Measurements from ENCODE around the gene GRID1. TPM values are rescaled to one million over a fixed set of nuclear protein-coding genes. Genes with fewer than 3 reads are reported as not detected.
A peak's percentile ranks its signal among the peaks of the same experiment; 100 is the strongest.

GRID1 gene
- total RNA-seq, 1 donor from 2014 or later: 9.2 TPM

DNA sequence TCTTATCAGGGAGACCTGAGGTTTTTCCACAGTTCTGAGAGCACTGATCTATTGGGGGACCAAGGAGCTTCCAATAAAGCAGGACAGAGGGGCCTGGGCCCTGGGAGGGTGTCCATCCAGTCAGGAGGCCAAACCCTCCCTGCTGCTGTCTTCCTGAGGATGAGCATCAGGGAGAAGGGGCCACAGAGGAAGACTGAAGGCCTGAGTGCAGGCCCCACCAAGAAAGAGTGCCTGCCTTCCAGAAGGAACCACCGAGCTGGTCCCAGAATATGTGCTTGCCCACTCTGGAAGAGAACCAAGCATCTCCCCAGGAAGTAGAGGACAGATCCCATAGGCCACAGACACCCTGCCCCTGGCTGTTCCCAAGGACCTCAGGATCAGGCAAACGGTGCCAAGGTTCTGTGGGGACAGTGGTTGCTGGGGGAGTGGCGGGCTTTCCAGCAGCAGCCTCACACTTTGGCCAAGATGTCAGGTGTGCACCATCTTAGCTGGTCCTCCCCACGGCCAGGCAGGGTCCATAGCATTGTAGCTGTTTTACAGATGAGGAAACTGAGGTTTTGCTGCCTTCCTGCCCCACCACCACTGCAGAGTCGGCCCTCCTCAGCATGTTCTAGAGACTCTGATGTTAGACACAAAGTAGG is 199.4 kb downstream of the GRID1 start:
- no peaks in the 10 kb centered on the region for H3K9me3 Mint-ChIP-seq

DNA sequence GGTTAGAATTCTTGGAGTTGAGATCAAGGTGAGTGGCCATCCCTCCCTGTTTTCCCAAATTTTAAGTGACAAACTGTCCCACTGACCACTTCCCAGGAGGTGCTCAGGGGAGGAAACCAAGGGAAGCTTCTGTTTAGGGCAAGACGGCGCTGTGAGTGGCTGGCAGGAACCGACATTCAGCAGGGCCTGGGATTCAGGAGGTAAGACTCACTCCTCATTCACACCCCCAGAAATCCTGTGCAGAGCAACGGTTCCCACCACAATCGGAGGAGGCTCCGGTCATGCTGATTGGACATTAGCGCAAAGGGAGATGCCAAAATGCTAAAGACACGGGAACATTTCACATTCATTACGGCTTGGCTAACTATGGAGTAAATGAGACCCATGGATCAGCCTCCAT is 200.9 kb downstream of the GRID1 start:
- Mint-ChIP-seq H3K9me3 (no peaks in the 10 kb centered on the region), H3K4me3 (no peak overlapping the region), H3K27ac (no peak overlapping the region), H3K27me3 (no peaks in the 10 kb centered on the region), H3K36me3 (no peaks in the 10 kb centered on the region), H3K4me1 (ENCODE audit: unreplicated experiment) (peaks cover 16% of the 10 kb centered on the region)
- TF ChIP-seq, protein P1, sequence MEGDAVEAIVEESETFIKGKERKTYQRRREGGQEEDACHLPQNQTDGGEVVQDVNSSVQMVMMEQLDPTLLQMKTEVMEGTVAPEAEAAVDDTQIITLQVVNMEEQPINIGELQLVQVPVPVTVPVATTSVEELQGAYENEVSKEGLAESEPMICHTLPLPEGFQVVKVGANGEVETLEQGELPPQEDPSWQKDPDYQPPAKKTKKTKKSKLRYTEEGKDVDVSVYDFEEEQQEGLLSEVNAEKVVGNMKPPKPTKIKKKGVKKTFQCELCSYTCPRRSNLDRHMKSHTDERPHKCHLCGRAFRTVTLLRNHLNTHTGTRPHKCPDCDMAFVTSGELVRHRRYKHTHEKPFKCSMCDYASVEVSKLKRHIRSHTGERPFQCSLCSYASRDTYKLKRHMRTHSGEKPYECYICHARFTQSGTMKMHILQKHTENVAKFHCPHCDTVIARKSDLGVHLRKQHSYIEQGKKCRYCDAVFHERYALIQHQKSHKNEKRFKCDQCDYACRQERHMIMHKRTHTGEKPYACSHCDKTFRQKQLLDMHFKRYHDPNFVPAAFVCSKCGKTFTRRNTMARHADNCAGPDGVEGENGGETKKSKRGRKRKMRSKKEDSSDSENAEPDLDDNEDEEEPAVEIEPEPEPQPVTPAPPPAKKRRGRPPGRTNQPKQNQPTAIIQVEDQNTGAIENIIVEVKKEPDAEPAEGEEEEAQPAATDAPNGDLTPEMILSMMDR (conservative IDR thresholded peaks at IDR 0.05): no peak
- DNase-seq (ENCODE audit: extremely low spot score, unreplicated experiment): no peak

More for the DNA sequence above, 199.4 kb downstream of the GRID1 start:
- no peaks in the 10 kb centered on the region for H3K36me3 Mint-ChIP-seq
- H3K4me3 Mint-ChIP-seq: no peak overlapping the region
- H3K4me1 Mint-ChIP-seq (ENCODE audit: unreplicated experiment): peaks cover 16% of the 10 kb centered on the region
- no peaks in the 10 kb centered on the region for H3K27me3 Mint-ChIP-seq
- no peak for DNase-seq (ENCODE audit: extremely low spot score, unreplicated experiment)
- TF ChIP-seq, protein P1 (conservative IDR thresholded peaks at IDR 0.05): no peak
- no peak overlapping the region for H3K27ac Mint-ChIP-seq

DNA sequence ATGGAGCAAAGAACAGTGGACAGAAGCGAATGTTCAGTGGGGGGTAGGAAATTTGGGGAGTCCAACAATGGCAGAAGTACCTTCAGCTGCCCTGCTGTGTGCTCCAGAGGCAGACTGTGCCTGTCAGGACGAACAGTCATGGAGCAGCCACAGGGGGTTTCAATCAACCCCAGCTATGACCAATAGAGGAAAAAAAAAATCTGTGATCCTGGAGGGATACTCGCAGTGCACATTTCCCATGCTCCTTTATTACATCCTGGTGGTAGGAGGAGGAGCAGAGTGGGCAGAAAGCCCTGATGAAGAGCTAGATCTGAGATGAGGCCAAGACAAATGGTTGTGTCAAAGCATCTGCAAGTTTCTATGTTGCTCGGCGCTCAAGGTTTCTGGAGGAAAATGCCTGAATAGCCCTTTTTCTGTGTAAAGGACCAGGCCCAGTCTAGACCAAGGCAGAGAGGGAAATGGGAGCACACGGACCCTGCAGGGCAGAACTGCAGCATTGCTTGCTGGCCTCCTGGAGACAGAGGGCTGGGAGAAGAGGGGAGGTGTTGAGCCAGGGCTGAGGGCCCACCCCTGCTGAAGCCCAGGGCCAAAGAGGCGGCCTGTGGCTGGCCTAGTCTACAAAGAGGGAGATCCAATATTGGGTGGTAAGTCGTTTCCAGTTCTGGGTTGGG is 201.5 kb downstream of the GRID1 start:
- no peak overlapping the region for H3K4me3 Mint-ChIP-seq
- H3K9me3 Mint-ChIP-seq: no peaks in the 10 kb centered on the region
- H3K27me3 Mint-ChIP-seq: no peaks in the 10 kb centered on the region
- H3K4me1 Mint-ChIP-seq (ENCODE audit: unreplicated experiment): peaks cover 16% of the 10 kb centered on the region
- TF ChIP-seq, protein P1 (conservative IDR thresholded peaks at IDR 0.05): no peak
- DNase-seq (ENCODE audit: extremely low spot score, unreplicated experiment): no peak
- no peaks in the 10 kb centered on the region for H3K36me3 Mint-ChIP-seq
- no peak overlapping the region for H3K27ac Mint-ChIP-seq

DNA sequence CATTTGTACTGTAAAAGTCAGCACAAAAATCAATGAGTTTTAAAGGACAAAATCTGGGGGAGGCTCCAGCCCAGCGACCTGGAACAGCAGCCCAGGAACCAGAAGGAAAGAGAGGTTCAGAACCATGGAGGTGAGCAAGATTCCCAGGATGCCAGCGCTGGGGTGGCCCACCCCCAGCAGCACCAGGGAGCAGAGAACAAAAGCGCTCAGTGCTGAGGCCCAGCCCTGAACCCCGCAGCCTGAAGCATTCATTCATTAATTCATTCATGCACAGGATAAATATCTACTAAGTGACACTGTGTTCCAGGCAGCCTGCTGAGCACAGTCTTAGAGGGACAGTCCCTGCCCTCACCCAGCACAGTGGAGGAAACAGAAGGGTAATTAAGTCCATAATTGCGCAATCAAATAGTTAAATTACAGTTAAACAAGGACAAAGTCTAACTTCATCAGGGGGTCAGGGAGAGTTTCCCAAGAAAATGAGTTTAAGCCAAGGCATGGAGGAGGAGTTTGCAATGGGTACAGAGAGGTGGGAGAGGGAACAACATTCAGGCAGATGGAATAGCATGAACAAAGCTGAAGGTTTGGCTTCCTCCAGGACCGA is 202.3 kb downstream of the GRID1 start:
- no peaks in the 10 kb centered on the region for H3K27me3 Mint-ChIP-seq
- H3K4me3 Mint-ChIP-seq: no peak overlapping the region
- H3K27ac Mint-ChIP-seq: peak overlapping the region; percentile 70
- TF ChIP-seq, protein P1 (conservative IDR thresholded peaks at IDR 0.05): no peak
- H3K9me3 Mint-ChIP-seq: no peaks in the 10 kb centered on the region
- peaks cover 16% of the 10 kb centered on the region for H3K4me1 Mint-ChIP-seq (ENCODE audit: unreplicated experiment)
- no peak for DNase-seq (ENCODE audit: extremely low spot score, unreplicated experiment)
- H3K36me3 Mint-ChIP-seq: no peaks in the 10 kb centered on the region

DNA sequence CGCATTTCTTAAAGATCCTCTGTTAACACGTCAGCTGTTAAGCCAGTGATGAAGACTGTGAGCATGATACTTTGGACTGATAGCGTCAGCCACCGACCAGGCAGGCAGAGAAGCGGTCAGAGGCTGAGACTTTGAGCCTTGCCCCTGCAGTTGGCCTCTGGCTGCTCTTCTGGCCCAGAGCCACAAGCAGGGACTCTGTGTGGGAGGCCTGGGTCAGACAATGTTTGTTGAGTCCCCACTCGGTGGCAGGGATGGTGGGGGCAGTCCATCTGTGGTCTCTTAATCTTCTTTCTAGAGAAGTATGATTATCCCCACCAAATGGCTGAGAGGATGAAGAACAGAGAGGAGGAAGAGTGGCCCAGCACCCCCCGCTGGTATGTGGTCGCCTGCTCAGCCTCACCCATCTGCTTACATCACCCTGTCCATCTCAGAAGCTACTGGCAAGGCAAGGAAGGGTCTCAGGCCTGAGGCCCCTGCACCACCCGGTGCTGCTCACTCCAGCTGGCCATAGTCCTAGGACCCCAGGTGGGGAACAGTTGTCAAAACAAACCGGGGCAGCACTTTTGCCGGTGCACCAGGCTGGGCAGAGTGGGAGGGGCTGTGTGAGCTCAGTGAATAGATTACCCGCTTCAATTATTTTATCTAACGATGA is 202.9 kb downstream of the GRID1 start:
- no peaks in the 10 kb centered on the region for H3K36me3 Mint-ChIP-seq

More for the DNA sequence above, 202.9 kb downstream of the GRID1 start:
- no peak for DNase-seq (ENCODE audit: extremely low spot score, unreplicated experiment)
- no peak overlapping the region for H3K4me3 Mint-ChIP-seq
- H3K9me3 Mint-ChIP-seq: no peaks in the 10 kb centered on the region
- peak overlapping the region; percentile 70 for H3K27ac Mint-ChIP-seq
- H3K27me3 Mint-ChIP-seq: no peaks in the 10 kb centered on the region
- TF ChIP-seq, protein P1 (conservative IDR thresholded peaks at IDR 0.05): no peak
- peaks cover 16% of the 10 kb centered on the region for H3K4me1 Mint-ChIP-seq (ENCODE audit: unreplicated experiment)

Data from type B pancreatic cell (in vitro differentiated cells).